ENCODE measurements around the gene OR6C74.

Gene OR6C74

GRCh38 chr12:55244309-55244708 lies at the start of gene OR6C74:
OR6C74 (plus strand) TSS chr12:55244609; CDS start chr12:55247288, 2,679 bp downstream.
- Mint-ChIP-seq H3K27me3 (peaks cover 55% of the 10 kb centered on the region), H3K27ac (ENCODE audit: low read depth) (no peak within 1 kb of the TSS), H3K4me3 (no peak within 1 kb of the TSS), H3K36me3 (ENCODE audit: insufficient read depth) (no peaks in the 10 kb centered on the region), H3K9me3 (no peaks in the 10 kb centered on the region), H3K4me1 (no peaks in the 10 kb centered on the region)
- DNase-seq (ENCODE audit: low spot score in 2 of 2) (no peak), ATAC-seq (replicated peaks; ENCODE audit: extremely low read depth, poor library complexity, severe bottlenecking) (no peak)

- Mint-ChIP-seq H3K36me3 (ENCODE audit: insufficient read depth) (no peaks in the 10 kb centered on the region), H3K27ac (ENCODE audit: low read depth) (no peak within 1 kb of the TSS), H3K4me1 (no peaks in the 10 kb centered on the region), H3K4me3 (no peak within 1 kb of the TSS), H3K27me3 (peaks cover 30% of the 10 kb centered on the region), H3K9me3 (no peaks in the 10 kb centered on the region)
- DNase-seq (ENCODE audit: low spot score in 2 of 2), result no peak
- ATAC-seq (replicated peaks; ENCODE audit: extremely low read depth, poor library complexity, severe bottlenecking), result no peak
Measured at GRCh38 chr12:55220725-55221124, 23.7 kb upstream of the OR6C74 start, which contains the start of gene OR10A7. OR10A7 (plus strand) TSS chr12:55221025; CDS start chr12:55221025, 0 bp downstream.

GRCh38 chr12:55226523-55226922 lies 17.9 kb upstream of the OR6C74 start:
- no peak overlapping the region for H3K4me3 Mint-ChIP-seq
- no peak for ATAC-seq (replicated peaks; ENCODE audit: extremely low read depth, poor library complexity, severe bottlenecking)

GRCh38 chr12:55227643-55228042 lies 16.8 kb upstream of the OR6C74 start:
- no peaks in the 10 kb centered on the region for H3K4me1 Mint-ChIP-seq
- H3K9me3 Mint-ChIP-seq, result no peaks in the 10 kb centered on the region
- peaks cover 56% of the 10 kb centered on the region for H3K27me3 Mint-ChIP-seq
- no peak overlapping the region for H3K27ac Mint-ChIP-seq (ENCODE audit: low read depth)
- H3K4me3 Mint-ChIP-seq, result no peak overlapping the region
- H3K36me3 Mint-ChIP-seq (ENCODE audit: insufficient read depth), result no peaks in the 10 kb centered on the region
- no peak for DNase-seq (ENCODE audit: low spot score in 2 of 2)
- ATAC-seq (replicated peaks; ENCODE audit: extremely low read depth, poor library complexity, severe bottlenecking), result no peak

More at GRCh38 chr12:55226523-55226922, 17.9 kb upstream of the OR6C74 start:
- H3K36me3 Mint-ChIP-seq (ENCODE audit: insufficient read depth), result no peaks in the 10 kb centered on the region
- DNase-seq (ENCODE audit: low spot score in 2 of 2), result no peak
- no peaks in the 10 kb centered on the region for H3K4me1 Mint-ChIP-seq
- H3K27ac Mint-ChIP-seq (ENCODE audit: low read depth), result no peak overlapping the region
- H3K9me3 Mint-ChIP-seq, result no peaks in the 10 kb centered on the region
- H3K27me3 Mint-ChIP-seq, result peaks cover 55% of the 10 kb centered on the region

- ATAC-seq (replicated peaks; ENCODE audit: extremely low read depth, poor library complexity, severe bottlenecking) (no peak), DNase-seq (ENCODE audit: low spot score in 2 of 2) (no peak)
- H3K36me3 Mint-ChIP-seq (ENCODE audit: insufficient read depth), result no peaks in the 10 kb centered on the region
- no peak overlapping the region for H3K27ac Mint-ChIP-seq (ENCODE audit: low read depth)
- no peaks in the 10 kb centered on the region for H3K9me3 Mint-ChIP-seq
- H3K4me3 Mint-ChIP-seq, result no peak overlapping the region
- no peaks in the 10 kb centered on the region for H3K4me1 Mint-ChIP-seq
- peaks cover 49% of the 10 kb centered on the region for H3K27me3 Mint-ChIP-seq
Measured at GRCh38 chr12:55246159-55246558, 1.8 kb downstream of the OR6C74 start.

GRCh38 chr12:55250944-55251343 lies 6.5 kb downstream of the OR6C74 start:
- Mint-ChIP-seq H3K36me3 (ENCODE audit: insufficient read depth) (no peaks in the 10 kb centered on the region), H3K4me3 (no peak overlapping the region), H3K4me1 (no peaks in the 10 kb centered on the region), H3K27me3 (peaks cover 65% of the 10 kb centered on the region), H3K27ac (ENCODE audit: low read depth) (no peak overlapping the region), H3K9me3 (no peaks in the 10 kb centered on the region)
- ATAC-seq (replicated peaks; ENCODE audit: extremely low read depth, poor library complexity, severe bottlenecking), result no peak
- no peak for DNase-seq (ENCODE audit: low spot score in 2 of 2)

GRCh38 chr12:55253281-55253680 lies 8.9 kb downstream of the OR6C74 start:
- DNase-seq (ENCODE audit: low spot score in 2 of 2) (no peak), ATAC-seq (replicated peaks; ENCODE audit: extremely low read depth, poor library complexity, severe bottlenecking) (no peak)
- H3K27me3 Mint-ChIP-seq, result peaks cover 53% of the 10 kb centered on the region
- H3K9me3 Mint-ChIP-seq, result no peaks in the 10 kb centered on the region
- no peak overlapping the region for H3K27ac Mint-ChIP-seq (ENCODE audit: low read depth)
- no peak overlapping the region for H3K4me3 Mint-ChIP-seq
- H3K36me3 Mint-ChIP-seq (ENCODE audit: insufficient read depth), result no peaks in the 10 kb centered on the region
- H3K4me1 Mint-ChIP-seq, result no peaks in the 10 kb centered on the region

GRCh38 chr12:55256831-55257230 lies 12.4 kb downstream of the OR6C74 start:
- Mint-ChIP-seq H3K27ac (ENCODE audit: low read depth) (no peak overlapping the region), H3K9me3 (no peaks in the 10 kb centered on the region), H3K27me3 (peaks cover 48% of the 10 kb centered on the region), H3K4me3 (no peak overlapping the region), H3K4me1 (no peaks in the 10 kb centered on the region), H3K36me3 (ENCODE audit: insufficient read depth) (no peaks in the 10 kb centered on the region)
- DNase-seq (ENCODE audit: low spot score in 2 of 2), result no peak
- ATAC-seq (replicated peaks; ENCODE audit: extremely low read depth, poor library complexity, severe bottlenecking), result no peak

- ATAC-seq (replicated peaks; ENCODE audit: extremely low read depth, poor library complexity, severe bottlenecking), result no peak
- H3K36me3 Mint-ChIP-seq (ENCODE audit: insufficient read depth), result no peaks in the 10 kb centered on the region
- H3K9me3 Mint-ChIP-seq, result no peaks in the 10 kb centered on the region
- no peak overlapping the region for H3K27ac Mint-ChIP-seq (ENCODE audit: low read depth)
- H3K4me3 Mint-ChIP-seq, result no peak overlapping the region
- DNase-seq (ENCODE audit: low spot score in 2 of 2), result no peak
- peaks cover 45% of the 10 kb centered on the region for H3K27me3 Mint-ChIP-seq
- no peaks in the 10 kb centered on the region for H3K4me1 Mint-ChIP-seq
Measured at GRCh38 chr12:55258303-55258702, 13.9 kb downstream of the OR6C74 start.

- no peaks in the 10 kb centered on the region for H3K36me3 Mint-ChIP-seq (ENCODE audit: insufficient read depth)
- no peaks in the 10 kb centered on the region for H3K4me1 Mint-ChIP-seq
- peaks cover 45% of the 10 kb centered on the region for H3K27me3 Mint-ChIP-seq
- no peak overlapping the region for H3K27ac Mint-ChIP-seq (ENCODE audit: low read depth)
- H3K9me3 Mint-ChIP-seq, result peaks cover 6% of the 10 kb centered on the region
- ATAC-seq (replicated peaks; ENCODE audit: extremely low read depth, poor library complexity, severe bottlenecking) (no peak), DNase-seq (ENCODE audit: low spot score in 2 of 2) (no peak)
- no peak overlapping the region for H3K4me3 Mint-ChIP-seq
Measured at GRCh38 chr12:55280991-55281390, 36.6 kb downstream of the OR6C74 start.

- Mint-ChIP-seq H3K36me3 (ENCODE audit: insufficient read depth) (no peaks in the 10 kb centered on the region), H3K4me1 (no peaks in the 10 kb centered on the region), H3K27me3 (peaks cover 55% of the 10 kb centered on the region), H3K9me3 (no peaks in the 10 kb centered on the region), H3K27ac (ENCODE audit: low read depth) (no peak overlapping the region), H3K4me3 (no peak overlapping the region)
- DNase-seq (ENCODE audit: low spot score in 2 of 2), result no peak
- ATAC-seq (replicated peaks; ENCODE audit: extremely low read depth, poor library complexity, severe bottlenecking), result no peak
Measured at GRCh38 chr12:55289999-55290398, 45.6 kb downstream of the OR6C74 start.

All from central memory CD8-positive, alpha-beta T cell (primary cell).